ENCODE measurements around the gene GPHN.

GRCh38 chr14:66645716-66646115 is 137.8 kb downstream of the GPHN start:
- TF ChIP-seq FOXP2 (optimal IDR thresholded peaks at IDR 0.05; ENCODE audit: control extremely low read depth, extremely low read length, insufficient read depth) (no peak), EZH2 (IDR thresholded peaks at IDR 0.05) (no peak), POLR2AphosphoS5 (IDR thresholded peaks at IDR 0.05; ENCODE audit: borderline replicate concordance, low read depth, low read length) (no peak)
